K562 (cell line): Measurements from ENCODE around the gene ELMO1. TPM values are rescaled to one million over a fixed set of nuclear protein-coding genes. Genes with fewer than 3 reads are reported as not detected.

Experiments
- ATAC-seq: fragments of 200-7000 bp; cut with Tn5 transposase; 3 replicates; pipeline ENCODE4 v1.9.1; 2020; ENCODE audit warnings: moderate library complexity
- BruUV-seq: library from RNA; stranded (reverse); fragments of 400-500 nt; replicated peaks from 2 replicates; lab custom pipeline; 2021; lab: Mats Ljungman, UMichigan
- CTCF ChIA-PET: fragments of 300-600 bp; formaldehyde crosslinking; extraction: SDS; loops from one replicate; lab custom pipeline; 2021; ENCODE audit warnings: low intra/inter-chr PET ratio; lab: Yijun Ruan, JAX
- POLR2A ChIA-PET: fragments of 300-600, 350-650 bp; sonication (Branson Sonifier 250); formaldehyde crosslinking; extraction: SDS; loops from one replicate; lab custom pipeline; 2021; ENCODE audit warnings: antibody characterized with exemption, inconsistent platforms; lab: Yijun Ruan, JAX
- DNase-seq, 4 experiments: peaks; one replicate each; pipeline versions ENCODE4 v3.0.0 to v3.0.0-alpha.2; 2011 to 2018; ENCODE audit warnings: low spot score in 3 of 4, mixed read lengths in 3 of 4; ENCODE audit errors: extremely low read depth in 1 of 4
- FAIRE-seq: peaks from 2 replicates; lab custom pipeline; 2011; peaks lifted over from hg19 to GRCh38; lab: Jason Lieb, UNC
- H2AFZ ChIP-seq: 2 replicates; pipeline ENCODE4 v1.6.0; 2011; ENCODE audit warnings: low read depth, low read length, control low read depth, inconsistent platforms
- H3K27ac ChIP-seq: fragments of 200-600 bp; 3 replicates; pipeline ENCODE4 v1.8.0; 2011; ENCODE audit warnings: low read depth, mild to moderate bottlenecking, control low read depth, inconsistent platforms, low read length, moderate library complexity, mixed read lengths; ENCODE audit errors: extremely low read depth
- H3K27me3 ChIP-seq, 2 experiments: fragments of 300-600 bp in 1 of 2; 2 replicates in 1 of 2; 3 replicates in 1 of 2; pipeline versions ENCODE4 v1.6.0 to v1.8.0; 2011; ENCODE audit warnings: inconsistent platforms in 2 of 2, low read length in 2 of 2, mild to moderate bottlenecking in 1 of 2, mixed read lengths in 1 of 2, moderate library complexity in 1 of 2; ENCODE audit not compliant: control insufficient read depth in 2 of 2, insufficient read depth in 2 of 2
- H3K36me3 ChIP-seq: fragments of 300-600 bp; 3 replicates; pipeline ENCODE4 v1.8.0; 2011; ENCODE audit warnings: mild to moderate bottlenecking, low read length, inconsistent platforms; ENCODE audit not compliant: control insufficient read depth, insufficient read depth
- H3K4me1 ChIP-seq, 2 experiments: fragments of 200-600 bp in 1 of 2; replicated peaks in 1 of 2; 2 replicates in 1 of 2; 3 replicates in 1 of 2; pipeline versions ENCODE4 v1.5.1 to v1.8.0; 2011; ENCODE audit warnings: inconsistent platforms in 2 of 2, low read length in 2 of 2, mild to moderate bottlenecking in 1 of 2, mixed read lengths in 1 of 2, moderate library complexity in 1 of 2; ENCODE audit not compliant: control insufficient read depth in 2 of 2, insufficient read depth in 2 of 2
- H3K4me2 ChIP-seq: 2 replicates; pipeline ENCODE4 v1.6.1; 2011; ENCODE audit warnings: low read length, control low read depth, inconsistent platforms, mixed read lengths; ENCODE audit not compliant: insufficient read depth
- H3K4me3 ChIP-seq: fragments of 200-600 bp; sonication (generic), shearing (Covaris generic); 2 replicates; pipeline ENCODE4 v1.5.1; 2016; ENCODE audit warnings: control low read depth, inconsistent platforms
- H3K79me2 ChIP-seq: fragments of 200-600 bp; 3 replicates; pipeline ENCODE4 v1.8.0; 2011; ENCODE audit warnings: low read length, inconsistent platforms; ENCODE audit not compliant: control insufficient read depth, insufficient read depth
- H3K9ac ChIP-seq, 2 experiments: 2 replicates each; pipeline versions ENCODE4 v1.6.0 to v1.6.1; 2011; ENCODE audit warnings: low read depth in 2 of 2, low read length in 2 of 2, control low read depth in 1 of 2, inconsistent platforms in 1 of 2, mild to moderate bottlenecking in 1 of 2, mixed read lengths in 1 of 2; ENCODE audit not compliant: insufficient read depth in 1 of 2
- H3K9me1 ChIP-seq: one replicate; pipeline ENCODE4 v1.6.0; 2011; ENCODE audit warnings: inconsistent platforms, mild to moderate bottlenecking, low read length, moderate library complexity; ENCODE audit not compliant: control insufficient read depth, insufficient read depth
- H3K9me3 ChIP-seq: replicated peaks from 2 replicates; pipeline ENCODE4 v1.5.1; 2011; ENCODE audit warnings: low read depth, low read length, inconsistent platforms; ENCODE audit not compliant: control insufficient read depth, insufficient read depth
- H4K20me1 ChIP-seq: replicated peaks from 2 replicates; pipeline ENCODE4 v1.6.1; 2011; ENCODE audit warnings: low read length, inconsistent platforms, mixed read lengths; ENCODE audit not compliant: control insufficient read depth, insufficient read depth
- MAFG ChIP-seq: fragments of 450-650 bp; conservative IDR thresholded peaks from 2 replicates; pipeline ENCODE4 v1.6.1; 2016; ENCODE audit warnings: missing genetic modification characterization, missing compliant biosample characterization
- NFE2L1 ChIP-seq: fragments of 450-650 bp; IDR thresholded peaks from 2 replicates; pipeline ENCODE4 v1.6.1; 2016; ENCODE audit warnings: missing genetic modification characterization, low read depth, mild to moderate bottlenecking, missing compliant biosample characterization, moderate library complexity, borderline replicate concordance
- RBM22 ChIP-seq: fragments of 200-400 bp; formaldehyde crosslinking; IDR thresholded peaks from 2 replicates; pipeline ENCODE4 v1.6.1; 2018; ENCODE audit warnings: low read length, low read depth; ENCODE audit not compliant: poor library complexity, severe bottlenecking
- SIN3A ChIP-seq, 2 experiments: fragments of 150-350 bp in 1 of 2; IDR thresholded peaks; 2 replicates each; pipeline ENCODE4 v1.6.1; 2011 to 2016; ENCODE audit warnings: borderline replicate concordance in 2 of 2, low read depth in 2 of 2, low read length in 2 of 2, mild to moderate bottlenecking in 2 of 2, moderate library complexity in 2 of 2; ENCODE audit not compliant: control insufficient read depth in 1 of 2
- ZNF316 ChIP-seq: fragments of 450-650 bp; IDR thresholded peaks from 2 replicates; pipeline ENCODE4 v1.6.1; 2016
- ZNF347 ChIP-seq: fragments of 450-650 bp; formaldehyde crosslinking; IDR thresholded peaks from 2 replicates; pipeline ENCODE4 v1.4.0; 2020; ENCODE audit warnings: low read depth, mild to moderate bottlenecking, moderate library complexity
- WGBS: fragments of 100-300 bp; shearing (Covaris generic); methylation state at CpG from one replicate; pipeline ENCODE4 v1.1.6; 2016; ENCODE audit warnings: low coverage, mixed read lengths; ENCODE audit not compliant: insufficient coverage; ENCODE audit errors: missing lambda C conversion rate; 5-methylcytosine and 5-hydroxymethylcytosine counted together
- in situ Hi-C: fragments of 300-500 bp; cut with MboI; formaldehyde crosslinking; loops from 4 replicates; pipeline ENCODE4 v1.15.0; 2018; ENCODE audit warnings: inconsistent platforms, mixed read lengths
- intact Hi-C: fragments of 100-400 bp; cut with micrococcal nuclease; formaldehyde crosslinking; loops from 2 replicates; pipeline ENCODE4 v1.14.2; 2022
- polyA plus RNA-seq, 8 experiments: library from polyadenylated mRNA; depleted of rRNA in 4 of 8; stranded (reverse) in 5 of 8; unstranded in 3 of 8; fragments of >200 nt; fragmentation: Nextera tagmentation in 2 of 8; fragmentation: Illumina TruSeq in 1 of 8; extraction: Ambion mirVana in 2 of 8; extraction: Trizol in 1 of 8; gene quantifications; 2 replicates each; pipeline versions ENCODE4 v1.2.1 to v1.2.3, GENCODE V29; 2011 to 2014; ENCODE audit warnings: inconsistent platforms in 1 of 8, missing spikeins in 1 of 8
- total RNA-seq, 7 experiments: library from RNA; depleted of rRNA in 6 of 7; stranded (reverse); fragments of >200 nt in 6 of 7; fragmentation: Illumina TruSeq in 2 of 7; extraction: Trizol in 2 of 7; gene quantifications; 2 replicates each; pipeline versions ENCODE4 v1.2.1 to v1.2.3, GENCODE V29; 2011 to 2021; ENCODE audit warnings: low replicate concordance in 1 of 7

Gene ELMO1
- total and polyA plus RNA-seq, 9 of the 15 experiments (the other 6 are each of a cell fraction or from before 2014, with no cell fraction given): 0.36 to 7.2 (median 3.6) TPM

DNA sequence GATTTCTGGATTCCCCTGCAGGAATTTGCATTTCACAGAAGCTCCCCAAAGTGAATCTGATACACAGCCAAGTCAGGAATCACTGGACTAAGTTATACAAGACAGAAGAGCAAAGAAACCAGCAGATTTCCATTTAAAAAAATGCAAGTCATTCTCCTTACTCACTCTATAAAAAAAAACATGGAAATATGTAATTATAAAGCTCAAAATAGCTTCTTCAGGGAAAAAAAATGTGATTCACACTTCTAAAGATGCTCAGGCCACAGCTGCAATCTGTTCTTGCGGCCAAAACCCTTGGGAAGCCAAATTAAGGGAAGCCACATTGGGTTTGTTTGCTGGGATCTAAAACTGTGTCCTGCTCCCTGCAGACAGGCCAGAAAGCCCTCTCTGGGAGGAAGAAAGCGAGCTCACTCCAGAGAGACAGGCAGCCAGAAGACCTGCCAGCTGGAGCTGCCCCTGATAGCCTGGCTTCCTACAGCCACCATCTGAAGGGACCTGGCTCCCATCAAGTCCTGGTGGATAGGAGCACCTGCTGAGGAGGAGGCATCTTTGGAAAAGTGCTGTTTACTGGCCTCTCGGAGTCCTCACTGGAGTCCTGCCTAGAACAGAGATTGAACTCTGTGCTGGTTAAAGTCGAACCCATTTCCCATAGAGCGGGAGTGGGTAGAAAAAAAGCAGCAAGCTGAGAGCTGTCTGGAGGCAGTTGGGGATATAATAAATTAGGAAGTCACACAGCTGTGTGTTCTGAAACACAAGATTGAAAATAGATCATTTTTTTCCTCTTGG, 365.2 kb downstream of the ELMO1 start:
- no peak overlapping the region for H3K27ac ChIP-seq
- no peaks in the 10 kb centered on the region for H3K9me1 ChIP-seq
- TF ChIP-seq NFE2L1 (peak; percentile 38; the same call in 1 of the 2 replicates), ZNF347 (CRISPR knock-in tag) (no peak), SIN3A (IDR thresholded peaks at IDR 0.05; ENCODE audit: borderline replicate concordance in 2 of 2, control insufficient read depth in 1 of 2, low read depth in 2 of 2, low read length in 2 of 2) (no peak), MAFG (tag) (peak; percentile 68), RBM22 (no peak), ZNF316 (peak; percentile 23; the same call in 1 of the 2 replicates)
- no peaks in the 10 kb centered on the region for H3K79me2 ChIP-seq
- no peaks in the 10 kb centered on the region for H3K4me1 ChIP-seq
- H3K4me3 ChIP-seq: no peak overlapping the region
- H3K9me3 ChIP-seq: no peaks in the 10 kb centered on the region
- ATAC-seq (no peak), DNase-seq (no peak), FAIRE-seq (no peak)
- no peak overlapping the region for H3K4me2 ChIP-seq
- ChIA-PET CTCF (no interaction called here), POLR2A (no interaction called here)
- H2AFZ ChIP-seq: no peak overlapping the region
- H4K20me1 ChIP-seq: no peaks in the 10 kb centered on the region
- H3K9ac ChIP-seq: no peak overlapping the region
- no peaks in the 10 kb centered on the region for H3K36me3 ChIP-seq
- intact Hi-C loops (no loop called here), in situ Hi-C loops (no loop called here)
- WGBS: 6% methylated on average over 5 of the region's 5 CpGs
- no TSS peak for BruUV-seq
- no peaks in the 10 kb centered on the region for H3K27me3 ChIP-seq
